SK-N-SH (cell line): ENCODE results near the gene BPIFB3. TPM values are rescaled to one million over a fixed set of nuclear protein-coding genes. Genes with fewer than 3 reads are reported as not detected.

Experiments
- CTCF ChIA-PET: fragments of 300-600, 350-600 bp; formaldehyde crosslinking; extraction: SDS; loops from one replicate; lab custom pipeline; 2021; lab: Yijun Ruan, JAX
- POLR2A ChIA-PET: fragments of 350-600 bp; sonication (Branson Sonifier 250); formaldehyde crosslinking; extraction: SDS; loops from one replicate; lab custom pipeline; 2020; ENCODE audit warnings: antibody characterized with exemption, inconsistent platforms; lab: Yijun Ruan, JAX
- DNase-seq: peaks from one replicate; pipeline ENCODE4 v3.0.0; 2012
- H2AFZ ChIP-seq: fragments of 200-600 bp; sonication (generic); 2 replicates; pipeline ENCODE4 v1.8.1; 2016; ENCODE audit warnings: antibody characterized with exemption, mild to moderate bottlenecking, low read depth
- H3F3A ChIP-seq: fragments of 200-600 bp; sonication (generic); replicated peaks from 2 replicates; pipeline ENCODE3; 2016; ENCODE audit warnings: antibody characterized with exemption, mild to moderate bottlenecking; ENCODE audit not compliant: insufficient read depth
- H3K27ac ChIP-seq, 2 experiments: fragments of 200-500 bp in 1 of 2; fragments of 200-600 bp in 1 of 2; sonication (Bioruptor generic) in 1 of 2; sonication (generic), shearing (Covaris generic) in 1 of 2; 2 replicates each; pipeline versions ENCODE4 v1.5.1 to v1.6.1; 2014 to 2016; ENCODE audit warnings: low read depth in 2 of 2, inconsistent platforms in 1 of 2, low read length in 1 of 2, mild to moderate bottlenecking in 1 of 2, mixed read lengths in 1 of 2
- H3K27me3 ChIP-seq: fragments of 200-600 bp; sonication (generic), shearing (Covaris generic); 2 replicates; pipeline ENCODE4 v1.6.1; 2016; ENCODE audit warnings: mixed run types; ENCODE audit not compliant: insufficient read depth
- H3K36me3 ChIP-seq, 2 experiments: fragments of 200-500 bp in 1 of 2; fragments of 200-600 bp in 1 of 2; sonication (Bioruptor generic) in 1 of 2; sonication (generic) in 1 of 2; replicated peaks in 1 of 2; 2 replicates each; pipeline versions ENCODE3 to v1.5.1; 2014 to 2016; ENCODE audit warnings: low read length in 1 of 2, mild to moderate bottlenecking in 1 of 2; ENCODE audit not compliant: insufficient read depth in 2 of 2, control insufficient read depth in 1 of 2
- H3K4me1 ChIP-seq, 2 experiments: fragments of 200-500 bp in 1 of 2; fragments of 200-600 bp in 1 of 2; sonication (Bioruptor generic) in 1 of 2; sonication (generic), shearing (Covaris generic) in 1 of 2; 2 replicates each; pipeline versions ENCODE4 v1.5.1 to v1.6.1; 2014 to 2016; ENCODE audit warnings: low read depth in 1 of 2, low read length in 1 of 2, mixed run types in 1 of 2; ENCODE audit not compliant: insufficient read depth in 2 of 2, control insufficient read depth in 1 of 2
- H3K4me2 ChIP-seq: fragments of 200-600 bp; sonication (generic), shearing (Covaris generic); 2 replicates; pipeline ENCODE4 v1.6.1; 2017; ENCODE audit warnings: mixed run types
- H3K4me3 ChIP-seq, 2 experiments: fragments of 200-500 bp in 1 of 2; fragments of 200-600 bp in 1 of 2; sonication (Bioruptor generic) in 1 of 2; sonication (generic), shearing (Covaris generic) in 1 of 2; 2 replicates each; pipeline versions ENCODE4 v1.5.1 to v1.8.1; 2014 to 2016; ENCODE audit warnings: low read depth in 2 of 2, inconsistent platforms in 1 of 2, low read length in 1 of 2, mild to moderate bottlenecking in 1 of 2, mixed read lengths in 1 of 2, moderate library complexity in 1 of 2
- H3K79me2 ChIP-seq: fragments of 200-600 bp; sonication (generic); 2 replicates; pipeline ENCODE4 v1.8.1; 2017; ENCODE audit warnings: mild to moderate bottlenecking; ENCODE audit not compliant: insufficient read depth
- H3K9ac ChIP-seq: fragments of 200-600 bp; sonication (generic); 2 replicates; pipeline ENCODE4 v1.6.1; 2017; ENCODE audit warnings: mixed run types
- H3K9me2 ChIP-seq: fragments of 200-600 bp; sonication (generic); 2 replicates; pipeline ENCODE4 v1.6.1; 2017; ENCODE audit warnings: mixed run types
- H3K9me3 ChIP-seq: fragments of 200-600 bp; sonication (generic); 2 replicates; pipeline ENCODE4 v1.6.1; 2017; ENCODE audit warnings: mixed run types, mild to moderate bottlenecking, moderate library complexity
- H4K20me1 ChIP-seq: fragments of 200-600 bp; sonication (generic); 2 replicates; pipeline ENCODE4 v1.6.1; 2017; ENCODE audit warnings: mild to moderate bottlenecking, mixed run types; ENCODE audit not compliant: insufficient read depth
- ELF1 ChIP-seq: IDR thresholded peaks from 2 replicates; pipeline ENCODE4 v1.4.0; 2012
- EP300 ChIP-seq, 2 experiments: IDR thresholded peaks; 2 replicates each; pipeline versions ENCODE4 v1.4.0 to v1.6.1; 2012; ENCODE audit warnings: borderline replicate concordance in 1 of 2, low read depth in 1 of 2, low read length in 1 of 2
- FOSL2 ChIP-seq: IDR thresholded peaks from 2 replicates; pipeline ENCODE4 v1.4.0; 2012; ENCODE audit warnings: low read depth, mild to moderate bottlenecking, moderate library complexity, borderline replicate concordance
- JUND ChIP-seq: IDR thresholded peaks from 2 replicates; pipeline ENCODE4 v1.4.0; 2012
- NRF1 ChIP-seq: IDR thresholded peaks from 2 replicates; pipeline ENCODE4 v1.6.1; 2012; ENCODE audit warnings: low read depth, mild to moderate bottlenecking, low read length
- POLR2AphosphoS5 ChIP-seq: IDR thresholded peaks from 2 replicates; pipeline ENCODE4 v1.6.1; 2012; ENCODE audit warnings: low read depth, low read length
- RAD21 ChIP-seq: IDR thresholded peaks from 2 replicates; pipeline ENCODE4 v1.6.1; 2012; ENCODE audit warnings: mild to moderate bottlenecking, low read length
- RCOR1 ChIP-seq: fragments of 150-350 bp; IDR thresholded peaks from 2 replicates; pipeline ENCODE4 v1.6.1; 2017; ENCODE audit warnings: antibody characterized with exemption, low read length
- RXRA ChIP-seq: IDR thresholded peaks from 2 replicates; pipeline ENCODE4 v1.4.0; 2012; ENCODE audit warnings: low read depth, mild to moderate bottlenecking, borderline replicate concordance
- TAF1 ChIP-seq: IDR thresholded peaks from 2 replicates; pipeline ENCODE4 v1.6.1; 2012; ENCODE audit warnings: low read depth, mild to moderate bottlenecking, low read length, moderate library complexity, borderline replicate concordance
- WGBS: methylation state at CpG from one replicate; pipeline ENCODE4 v1.1.6; 2017; ENCODE audit warnings: low lambda C conversion rate; 5-methylcytosine and 5-hydroxymethylcytosine counted together
- polyA plus RNA-seq, 3 experiments: library from polyadenylated mRNA; depleted of rRNA; stranded (reverse); fragments of >200 nt; gene quantifications; 2 replicates each; pipeline ENCODE4 v1.2.3, GENCODE V29; 2012
- TF ChIP-seq, protein P1 (sequence below): IDR thresholded peaks from 2 replicates; pipeline ENCODE4 v1.4.0; 2012; ENCODE audit warnings: low read depth, borderline replicate concordance
- TF ChIP-seq, protein P2 (sequence below): IDR thresholded peaks from 2 replicates; pipeline ENCODE4 v1.4.0; 2012; ENCODE audit warnings: low read depth
- TF ChIP-seq, protein P3 (sequence below): fragments of 150-350 bp; IDR thresholded peaks from 2 replicates; pipeline ENCODE4 v1.6.1; 2016; ENCODE audit warnings: mild to moderate bottlenecking, low read depth, low read length
- TF ChIP-seq, protein P4 (sequence below): fragments of 200-600 bp; sonication (generic); IDR thresholded peaks from 2 replicates; pipeline ENCODE4 v1.6.1; 2017; ENCODE audit warnings: antibody characterized with exemption, mild to moderate bottlenecking, moderate library complexity
- TF ChIP-seq, protein P5 (sequence below): IDR thresholded peaks from 2 replicates; pipeline ENCODE4 v1.6.1; 2012; ENCODE audit warnings: mild to moderate bottlenecking, low read depth, low read length, moderate library complexity

BPIFB3 gene
- polyA plus RNA-seq, 1 of the 3 experiments (the other 2 are of a cell fraction) = not detected

DNA sequence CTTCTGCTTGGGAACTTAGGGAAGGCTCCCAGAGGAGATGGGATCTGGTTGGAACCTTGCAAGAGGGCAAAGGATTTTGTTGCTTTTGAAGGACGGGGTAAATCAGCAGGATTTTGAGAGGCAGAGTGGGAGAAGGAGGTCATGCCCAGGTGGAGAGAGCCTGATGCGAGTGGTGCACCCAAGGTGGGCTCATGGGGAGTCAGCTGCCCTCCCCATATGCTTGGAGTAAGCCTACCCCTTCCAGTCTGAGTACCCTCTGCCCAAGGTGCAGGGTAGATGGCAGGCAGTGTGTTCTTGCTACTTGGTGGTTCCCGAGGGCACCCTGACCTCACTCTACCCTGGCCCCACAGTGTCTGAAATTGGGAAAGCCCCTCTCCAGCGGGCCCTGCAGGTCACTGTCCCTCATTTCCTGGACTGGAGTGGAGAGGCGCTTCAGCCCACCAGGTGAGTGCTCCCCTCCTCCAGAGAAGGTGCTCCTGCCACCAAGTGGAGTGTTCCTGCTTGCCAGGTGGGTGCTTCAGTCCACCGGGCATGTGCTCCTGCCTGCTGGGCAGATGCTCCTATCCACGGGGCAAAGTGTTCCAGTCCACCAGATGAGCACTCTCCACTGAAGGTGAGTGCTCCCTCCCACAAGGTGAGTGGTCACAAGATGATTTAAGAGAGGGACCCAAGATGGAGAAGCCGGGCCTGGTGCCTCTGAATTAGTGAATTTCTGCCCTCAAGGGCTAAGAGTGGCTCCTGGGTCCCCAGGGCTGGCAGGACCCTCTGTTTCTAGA lies 42.8 kb upstream of the BPIFB3 start (continued):
- TF ChIP-seq, protein P1, sequence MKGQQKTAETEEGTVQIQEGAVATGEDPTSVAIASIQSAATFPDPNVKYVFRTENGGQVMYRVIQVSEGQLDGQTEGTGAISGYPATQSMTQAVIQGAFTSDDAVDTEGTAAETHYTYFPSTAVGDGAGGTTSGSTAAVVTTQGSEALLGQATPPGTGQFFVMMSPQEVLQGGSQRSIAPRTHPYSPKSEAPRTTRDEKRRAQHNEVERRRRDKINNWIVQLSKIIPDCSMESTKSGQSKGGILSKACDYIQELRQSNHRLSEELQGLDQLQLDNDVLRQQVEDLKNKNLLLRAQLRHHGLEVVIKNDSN = no peak
- TF ChIP-seq JUND (no peak), RAD21 (no peak), NRF1 (no peak), RCOR1 (no peak)
- TF ChIP-seq, protein P2, sequence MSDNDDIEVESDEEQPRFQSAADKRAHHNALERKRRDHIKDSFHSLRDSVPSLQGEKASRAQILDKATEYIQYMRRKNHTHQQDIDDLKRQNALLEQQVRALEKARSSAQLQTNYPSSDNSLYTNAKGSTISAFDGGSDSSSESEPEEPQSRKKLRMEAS = no peak

DNA sequence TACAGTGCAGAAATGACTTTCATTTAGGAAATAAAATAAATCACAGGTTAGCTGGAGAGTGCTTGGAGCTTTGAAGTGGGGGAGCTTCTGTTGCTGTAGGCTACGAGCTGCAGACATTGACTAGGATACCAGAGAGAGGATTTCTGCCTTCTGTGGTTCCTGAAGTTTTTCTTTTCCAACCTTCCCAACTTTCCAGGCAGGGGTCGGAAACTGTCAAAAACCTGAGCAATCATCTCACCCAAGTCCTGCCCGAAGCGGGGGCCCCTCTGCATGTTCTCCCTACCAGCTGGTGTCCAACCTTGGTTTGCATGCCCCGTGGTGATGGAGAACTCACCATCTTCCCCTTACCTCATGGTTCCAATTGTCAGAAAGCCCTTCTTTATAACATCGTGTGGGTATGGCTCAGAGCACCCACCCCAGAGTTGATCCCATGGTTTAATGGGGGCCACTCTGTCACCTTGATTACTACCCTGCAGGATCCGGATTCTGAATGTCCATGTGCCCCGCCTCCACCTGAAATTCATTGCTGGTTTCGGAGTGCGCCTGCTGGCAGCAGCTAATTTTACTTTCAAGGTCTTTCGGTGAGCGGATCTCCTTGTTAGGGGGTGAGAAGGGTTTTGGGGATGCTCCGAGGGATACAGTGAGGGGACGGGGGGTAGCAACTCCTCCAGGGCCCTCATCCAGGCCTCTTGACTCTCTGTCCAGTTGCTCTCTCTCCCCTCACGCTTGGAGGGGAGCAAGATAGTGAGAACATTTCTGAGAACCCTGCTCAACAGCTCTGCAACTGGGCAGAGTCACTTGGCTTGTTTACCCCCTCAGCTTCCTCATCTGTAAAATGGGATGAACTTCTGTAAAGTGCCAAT lies 41.1 kb upstream of the BPIFB3 start:
- H3K4me2 ChIP-seq = no peak overlapping the region
- H3K9me2 ChIP-seq = no peaks in the 10 kb centered on the region
- no peaks in the 10 kb centered on the region for H4K20me1 ChIP-seq
- H3K4me3 ChIP-seq = no peak overlapping the region
- no peaks in the 10 kb centered on the region for H3K4me1 ChIP-seq
- no peak overlapping the region for H3K9ac ChIP-seq
- no peak for DNase-seq
- CTCF ChIA-PET = no interaction called here
- H3K27ac ChIP-seq = no peak overlapping the region
- TF ChIP-seq, protein P3, sequence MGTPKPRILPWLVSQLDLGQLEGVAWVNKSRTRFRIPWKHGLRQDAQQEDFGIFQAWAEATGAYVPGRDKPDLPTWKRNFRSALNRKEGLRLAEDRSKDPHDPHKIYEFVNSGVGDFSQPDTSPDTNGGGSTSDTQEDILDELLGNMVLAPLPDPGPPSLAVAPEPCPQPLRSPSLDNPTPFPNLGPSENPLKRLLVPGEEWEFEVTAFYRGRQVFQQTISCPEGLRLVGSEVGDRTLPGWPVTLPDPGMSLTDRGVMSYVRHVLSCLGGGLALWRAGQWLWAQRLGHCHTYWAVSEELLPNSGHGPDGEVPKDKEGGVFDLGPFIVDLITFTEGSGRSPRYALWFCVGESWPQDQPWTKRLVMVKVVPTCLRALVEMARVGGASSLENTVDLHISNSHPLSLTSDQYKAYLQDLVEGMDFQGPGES = no peak
- TF ChIP-seq, protein P1 = no peak
- TF ChIP-seq RXRA (no peak), ELF1 (no peak), EP300 (IDR thresholded peaks at IDR 0.05; ENCODE audit: borderline replicate concordance in 1 of 2, low read depth in 1 of 2, low read length in 1 of 2) (no peak), RCOR1 (no peak), FOSL2 (no peak), POLR2AphosphoS5 (no peak), JUND (no peak), NRF1 (no peak), TAF1 (no peak)
- TF ChIP-seq, protein P4, sequence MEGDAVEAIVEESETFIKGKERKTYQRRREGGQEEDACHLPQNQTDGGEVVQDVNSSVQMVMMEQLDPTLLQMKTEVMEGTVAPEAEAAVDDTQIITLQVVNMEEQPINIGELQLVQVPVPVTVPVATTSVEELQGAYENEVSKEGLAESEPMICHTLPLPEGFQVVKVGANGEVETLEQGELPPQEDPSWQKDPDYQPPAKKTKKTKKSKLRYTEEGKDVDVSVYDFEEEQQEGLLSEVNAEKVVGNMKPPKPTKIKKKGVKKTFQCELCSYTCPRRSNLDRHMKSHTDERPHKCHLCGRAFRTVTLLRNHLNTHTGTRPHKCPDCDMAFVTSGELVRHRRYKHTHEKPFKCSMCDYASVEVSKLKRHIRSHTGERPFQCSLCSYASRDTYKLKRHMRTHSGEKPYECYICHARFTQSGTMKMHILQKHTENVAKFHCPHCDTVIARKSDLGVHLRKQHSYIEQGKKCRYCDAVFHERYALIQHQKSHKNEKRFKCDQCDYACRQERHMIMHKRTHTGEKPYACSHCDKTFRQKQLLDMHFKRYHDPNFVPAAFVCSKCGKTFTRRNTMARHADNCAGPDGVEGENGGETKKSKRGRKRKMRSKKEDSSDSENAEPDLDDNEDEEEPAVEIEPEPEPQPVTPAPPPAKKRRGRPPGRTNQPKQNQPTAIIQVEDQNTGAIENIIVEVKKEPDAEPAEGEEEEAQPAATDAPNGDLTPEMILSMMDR = no peak
- TF ChIP-seq, protein P5, sequence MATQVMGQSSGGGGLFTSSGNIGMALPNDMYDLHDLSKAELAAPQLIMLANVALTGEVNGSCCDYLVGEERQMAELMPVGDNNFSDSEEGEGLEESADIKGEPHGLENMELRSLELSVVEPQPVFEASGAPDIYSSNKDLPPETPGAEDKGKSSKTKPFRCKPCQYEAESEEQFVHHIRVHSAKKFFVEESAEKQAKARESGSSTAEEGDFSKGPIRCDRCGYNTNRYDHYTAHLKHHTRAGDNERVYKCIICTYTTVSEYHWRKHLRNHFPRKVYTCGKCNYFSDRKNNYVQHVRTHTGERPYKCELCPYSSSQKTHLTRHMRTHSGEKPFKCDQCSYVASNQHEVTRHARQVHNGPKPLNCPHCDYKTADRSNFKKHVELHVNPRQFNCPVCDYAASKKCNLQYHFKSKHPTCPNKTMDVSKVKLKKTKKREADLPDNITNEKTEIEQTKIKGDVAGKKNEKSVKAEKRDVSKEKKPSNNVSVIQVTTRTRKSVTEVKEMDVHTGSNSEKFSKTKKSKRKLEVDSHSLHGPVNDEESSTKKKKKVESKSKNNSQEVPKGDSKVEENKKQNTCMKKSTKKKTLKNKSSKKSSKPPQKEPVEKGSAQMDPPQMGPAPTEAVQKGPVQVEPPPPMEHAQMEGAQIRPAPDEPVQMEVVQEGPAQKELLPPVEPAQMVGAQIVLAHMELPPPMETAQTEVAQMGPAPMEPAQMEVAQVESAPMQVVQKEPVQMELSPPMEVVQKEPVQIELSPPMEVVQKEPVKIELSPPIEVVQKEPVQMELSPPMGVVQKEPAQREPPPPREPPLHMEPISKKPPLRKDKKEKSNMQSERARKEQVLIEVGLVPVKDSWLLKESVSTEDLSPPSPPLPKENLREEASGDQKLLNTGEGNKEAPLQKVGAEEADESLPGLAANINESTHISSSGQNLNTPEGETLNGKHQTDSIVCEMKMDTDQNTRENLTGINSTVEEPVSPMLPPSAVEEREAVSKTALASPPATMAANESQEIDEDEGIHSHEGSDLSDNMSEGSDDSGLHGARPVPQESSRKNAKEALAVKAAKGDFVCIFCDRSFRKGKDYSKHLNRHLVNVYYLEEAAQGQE = no peak
- no peaks in the 10 kb centered on the region for H3K36me3 ChIP-seq
- H3K9me3 ChIP-seq = no peaks in the 10 kb centered on the region
- 16% methylated on average over 15 of the region's 15 CpGs for WGBS
- no peaks in the 10 kb centered on the region for H3K79me2 ChIP-seq
- POLR2A ChIA-PET = no interaction called here
- H3K27me3 ChIP-seq = peaks cover 66% of the 10 kb centered on the region
- no peaks in the 10 kb centered on the region for H3F3A ChIP-seq
- no peak overlapping the region for H2AFZ ChIP-seq
